ENCODE results near the gene ATP6V1E1. TPM values are rescaled to one million over a fixed set of nuclear protein-coding genes. Genes with fewer than 3 reads are reported as not detected.
"Not testable (repeated sequence)": the region's sequence is repeated elsewhere in the genome, so short reads cannot be mapped to it uniquely, and the experiment has no call there.

The ATP6V1E1 gene
- total RNA-seq, 1 experiment from 2014 or later: 91.6 TPM

DNA sequence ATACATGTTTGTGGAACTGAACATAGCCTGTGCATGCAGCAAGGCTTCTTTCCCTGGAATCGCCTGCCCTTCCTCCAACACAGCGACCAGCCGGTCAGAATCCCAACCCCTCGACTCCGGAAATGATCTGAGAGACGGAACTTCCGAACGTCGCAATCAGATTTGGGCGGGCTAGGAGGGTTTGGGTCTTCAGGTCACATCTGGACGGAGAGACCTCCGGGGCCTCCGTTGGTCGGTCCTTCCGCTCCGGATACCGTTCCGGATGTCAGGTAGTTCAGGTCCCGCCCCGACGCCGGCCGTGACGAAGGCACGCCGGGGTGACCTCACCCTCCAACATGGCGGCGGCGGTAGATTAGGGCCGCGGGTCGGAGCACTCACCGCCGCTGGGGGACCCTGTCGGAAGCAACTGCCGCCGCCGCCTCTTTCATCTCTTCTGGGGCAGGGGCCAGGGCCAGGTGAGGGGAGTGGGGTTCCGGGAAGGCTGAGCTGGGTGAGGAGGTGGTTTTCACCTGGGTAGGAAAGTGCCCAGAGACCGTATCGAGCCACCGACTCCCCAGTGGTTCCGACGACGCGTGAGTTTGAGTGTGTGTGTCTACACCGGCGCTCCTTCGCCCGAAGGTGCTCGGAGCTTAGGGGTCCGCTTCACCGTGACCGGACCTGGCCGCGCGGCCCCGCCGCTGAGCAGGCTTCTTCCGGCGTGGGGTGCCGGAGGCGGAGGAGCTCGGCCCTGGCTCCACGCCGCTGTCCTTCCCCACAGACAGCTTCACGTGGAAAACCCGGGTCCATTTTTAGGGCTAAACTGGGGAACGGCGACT, 10.1 kb upstream of the ATP6V1E1 start, which contains the start of gene BCL2L13:
TSS of gene BCL2L13 (plus strand) at position 326 of the 815 bp plus-strand sequence. CDS start 16,955 bp downstream, outside the sequence.
- Histone ChIP-seq H2AFZ (ENCODE audit: low read length) (peak within 1 kb of the TSS; percentile 56; the same call in 1 of the 2 replicates), H3K27ac (ENCODE audit: low read length) (peak within 1 kb of the TSS; percentile 86), H3K4me2 (ENCODE audit: low read depth, low read length, poor library complexity, severe bottlenecking) (peak within 1 kb of the TSS; percentile 91), H4K20me1 (ENCODE audit: insufficient read depth, low read depth, low read length) (no peaks in the 10 kb centered on the region), H3K79me2 (ENCODE audit: low read length) (peaks cover 48% of the 10 kb centered on the region), H3K36me3 (ENCODE audit: insufficient read depth, low read length) (peaks cover 12% of the 10 kb centered on the region), H3K9me3 (ENCODE audit: low read length) (no peaks in the 10 kb centered on the region), H3K9me2 (replicated peaks; ENCODE audit: insufficient read depth, low read length) (no peaks in the 10 kb centered on the region), H3K27me3 (ENCODE audit: low read length) (no peaks in the 10 kb centered on the region), H3K4me1 (ENCODE audit: low read length) (peaks cover 15% of the 10 kb centered on the region), H3K9ac (ENCODE audit: low read length) (peak within 1 kb of the TSS; percentile 93), H3K4me3 (ENCODE audit: low read length) (peak within 1 kb of the TSS; percentile 94)
- peak; percentile 98 for DNase-seq

DNA sequence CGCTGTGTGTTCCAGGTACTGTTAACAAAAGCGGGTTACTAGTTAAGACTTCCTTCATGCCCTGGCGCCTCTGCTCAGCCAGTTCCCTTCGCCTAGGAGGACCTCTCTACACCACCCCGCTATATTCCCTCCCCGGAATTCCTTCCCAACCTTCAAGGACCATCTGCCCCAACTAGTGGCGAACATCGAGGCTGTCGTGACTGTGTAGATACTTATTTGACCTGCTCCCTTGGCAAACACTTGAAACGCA, 9.6 kb upstream of the ATP6V1E1 start:
- Histone ChIP-seq H3K79me2 (ENCODE audit: low read length) (peaks cover 46% of the 10 kb centered on the region), H3K4me2 (ENCODE audit: low read depth, low read length, poor library complexity, severe bottlenecking) (peak overlapping the region; percentile 91)
- DNase-seq: peak; percentile 72

DNA sequence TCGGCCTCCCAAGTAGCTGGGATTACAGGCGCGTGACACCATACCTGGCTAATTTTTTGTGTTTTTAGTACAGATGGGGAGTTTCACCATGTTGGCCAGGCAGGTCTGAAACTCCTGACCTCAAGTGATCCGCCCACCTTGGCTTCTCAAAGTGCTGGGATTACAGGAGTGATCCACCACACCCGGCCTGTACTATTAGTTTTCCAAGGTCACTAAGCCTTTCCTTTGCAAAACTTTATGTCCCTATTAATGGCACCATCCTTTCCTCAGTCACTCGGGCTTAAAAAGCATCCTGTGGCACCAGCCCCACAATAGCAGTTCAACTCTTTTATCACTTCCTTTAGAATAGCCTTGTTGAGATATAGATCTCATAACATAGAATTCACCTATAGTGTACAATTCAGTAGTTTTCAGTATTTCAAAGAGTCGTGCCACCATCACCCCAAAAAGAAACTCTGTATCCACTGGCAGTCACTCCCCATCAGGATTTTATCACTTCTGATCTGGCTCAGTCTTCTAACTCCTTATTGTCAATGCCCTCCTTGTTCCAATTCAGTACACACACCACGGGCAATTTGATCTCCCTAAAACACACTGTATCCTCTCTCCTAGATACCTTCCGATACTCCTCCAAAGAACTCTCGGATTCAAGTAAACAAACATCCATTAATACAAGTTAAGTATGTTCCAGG, 9.1 kb upstream of the ATP6V1E1 start:
- DNase-seq: no peak
- H4K20me1 ChIP-seq (ENCODE audit: insufficient read depth, low read depth, low read length): no peaks in the 10 kb centered on the region
- H3K4me2 ChIP-seq (ENCODE audit: low read depth, low read length, poor library complexity, severe bottlenecking): peak overlapping the region; percentile 91
- H3K9me3 ChIP-seq (ENCODE audit: low read length): no peaks in the 10 kb centered on the region
- peak overlapping the region; percentile 93 for H3K9ac ChIP-seq (ENCODE audit: low read length)
- H3K27ac ChIP-seq (ENCODE audit: low read length): peak overlapping the region; percentile 86
- peaks cover 12% of the 10 kb centered on the region for H3K36me3 ChIP-seq (ENCODE audit: insufficient read depth, low read length)
- H2AFZ ChIP-seq (ENCODE audit: low read length): 0 out of 2 replicates have a peak overlapping the region, but pooled peaks have one; percentile 56
- peaks cover 15% of the 10 kb centered on the region for H3K4me1 ChIP-seq (ENCODE audit: low read length)
- H3K4me3 ChIP-seq (ENCODE audit: low read length): peak overlapping the region; percentile 94
- no peaks in the 10 kb centered on the region for H3K27me3 ChIP-seq (ENCODE audit: low read length)
- peaks cover 42% of the 10 kb centered on the region for H3K79me2 ChIP-seq (ENCODE audit: low read length)
- H3K9me2 ChIP-seq (replicated peaks; ENCODE audit: insufficient read depth, low read length): no peaks in the 10 kb centered on the region

More for the DNA sequence above, 9.6 kb upstream of the ATP6V1E1 start:
- Histone ChIP-seq H3K4me3 (ENCODE audit: low read length) (peak overlapping the region; percentile 94), H3K9ac (ENCODE audit: low read length) (peak overlapping the region; percentile 93), H3K9me2 (replicated peaks; ENCODE audit: insufficient read depth, low read length) (no peaks in the 10 kb centered on the region), H4K20me1 (ENCODE audit: insufficient read depth, low read depth, low read length) (no peaks in the 10 kb centered on the region), H3K9me3 (ENCODE audit: low read length) (no peaks in the 10 kb centered on the region), H3K27me3 (ENCODE audit: low read length) (no peaks in the 10 kb centered on the region), H2AFZ (ENCODE audit: low read length) (peak overlapping the region; percentile 56; the same call in 1 of the 2 replicates), H3K4me1 (ENCODE audit: low read length) (peaks cover 15% of the 10 kb centered on the region), H3K27ac (ENCODE audit: low read length) (peak overlapping the region; percentile 86), H3K36me3 (ENCODE audit: insufficient read depth, low read length) (peaks cover 12% of the 10 kb centered on the region)

DNA sequence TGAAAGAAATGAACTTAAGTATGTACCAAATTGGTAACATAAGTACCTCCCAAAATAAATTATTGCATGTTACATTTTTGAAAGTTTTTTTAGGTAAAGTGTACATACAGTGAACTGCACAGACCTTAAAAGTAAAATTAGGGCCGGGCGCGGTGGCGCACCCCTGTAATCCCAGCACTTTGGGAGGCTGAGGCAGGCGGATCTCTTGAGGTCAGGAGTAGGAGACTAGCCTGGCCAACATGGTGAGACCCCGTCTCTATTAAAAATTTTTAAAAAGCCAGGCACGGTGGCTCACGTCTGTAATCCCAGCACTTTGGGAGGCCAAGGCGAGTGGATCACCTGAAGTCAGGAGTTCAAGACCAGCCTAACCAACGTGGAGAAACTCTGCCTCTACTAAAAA, 8.3 kb upstream of the ATP6V1E1 start:
- Histone ChIP-seq H3K79me2 (ENCODE audit: low read length) (peaks cover 36% of the 10 kb centered on the region), H3K36me3 (ENCODE audit: insufficient read depth, low read length) (peaks cover 12% of the 10 kb centered on the region), H3K4me1 (ENCODE audit: low read length) (peaks cover 15% of the 10 kb centered on the region)
- not testable (repeated sequence) for H3K4me3 ChIP-seq (ENCODE audit: low read length); H2AFZ ChIP-seq (ENCODE audit: low read length); H3K27ac ChIP-seq (ENCODE audit: low read length); H3K9me3 ChIP-seq (ENCODE audit: low read length); H3K27me3 ChIP-seq (ENCODE audit: low read length); H3K4me2 ChIP-seq (ENCODE audit: low read depth, low read length, poor library complexity, severe bottlenecking); DNase-seq; H3K9me2 ChIP-seq (replicated peaks; ENCODE audit: insufficient read depth, low read length); H3K9ac ChIP-seq (ENCODE audit: low read length); H4K20me1 ChIP-seq (ENCODE audit: insufficient read depth, low read depth, low read length)

DNA sequence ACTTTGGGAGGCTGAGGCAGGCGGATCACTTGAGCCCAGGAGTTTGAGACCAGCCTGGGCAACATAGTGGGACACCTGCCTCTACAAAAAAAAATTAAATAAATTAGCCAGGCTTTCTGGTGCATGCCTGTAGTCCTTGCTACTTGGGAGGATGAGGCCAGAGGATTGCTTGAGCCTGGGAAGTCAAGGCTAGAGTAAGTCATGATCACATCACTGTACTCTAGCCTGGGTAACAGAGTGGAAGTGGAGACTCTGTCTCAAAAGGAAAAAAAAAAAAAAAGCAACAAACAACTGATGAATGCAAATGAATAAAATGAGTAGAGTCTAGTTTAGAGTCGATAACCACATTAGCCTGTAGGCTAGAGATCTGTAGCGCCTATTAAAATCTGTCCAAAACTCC, 6.1 kb upstream of the ATP6V1E1 start:
- H3K4me1 ChIP-seq (ENCODE audit: low read length): peaks cover 10% of the 10 kb centered on the region
- no peaks in the 10 kb centered on the region for H4K20me1 ChIP-seq (ENCODE audit: insufficient read depth, low read depth, low read length)
- no peaks in the 10 kb centered on the region for H3K9me3 ChIP-seq (ENCODE audit: low read length)
- H3K27me3 ChIP-seq (ENCODE audit: low read length): no peaks in the 10 kb centered on the region
- no peaks in the 10 kb centered on the region for H3K9me2 ChIP-seq (replicated peaks; ENCODE audit: insufficient read depth, low read length)
- H3K36me3 ChIP-seq (ENCODE audit: insufficient read depth, low read length): no peaks in the 10 kb centered on the region
- H3K79me2 ChIP-seq (ENCODE audit: low read length): peaks cover 23% of the 10 kb centered on the region
- no peak overlapping the region for H3K4me3 ChIP-seq (ENCODE audit: low read length)
- no peak overlapping the region for H2AFZ ChIP-seq (ENCODE audit: low read length)
- DNase-seq: no peak
- no peak overlapping the region for H3K27ac ChIP-seq (ENCODE audit: low read length)
- no peak overlapping the region for H3K9ac ChIP-seq (ENCODE audit: low read length)
- no peak overlapping the region for H3K4me2 ChIP-seq (ENCODE audit: low read depth, low read length, poor library complexity, severe bottlenecking)

DNA sequence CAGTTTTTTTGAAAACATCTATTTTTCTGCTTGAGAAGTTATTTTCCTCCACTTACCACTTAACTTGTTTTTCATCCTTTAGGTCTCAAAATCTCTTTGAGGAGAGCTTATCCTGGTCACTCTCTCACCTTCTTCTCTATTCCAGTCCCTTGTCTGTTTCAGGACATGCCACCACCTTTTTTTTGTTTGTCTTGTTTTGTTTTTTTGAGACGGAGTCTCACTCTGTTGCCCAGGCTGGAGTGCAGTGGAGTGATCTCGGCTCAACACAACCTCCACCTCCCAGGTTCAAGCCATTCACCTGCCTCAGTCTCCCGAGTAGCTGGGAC, 5.4 kb upstream of the ATP6V1E1 start:
- Histone ChIP-seq H2AFZ (ENCODE audit: low read length) (no peak overlapping the region), H3K4me3 (ENCODE audit: low read length) (no peak overlapping the region), H3K27ac (ENCODE audit: low read length) (no peak overlapping the region)

DNA sequence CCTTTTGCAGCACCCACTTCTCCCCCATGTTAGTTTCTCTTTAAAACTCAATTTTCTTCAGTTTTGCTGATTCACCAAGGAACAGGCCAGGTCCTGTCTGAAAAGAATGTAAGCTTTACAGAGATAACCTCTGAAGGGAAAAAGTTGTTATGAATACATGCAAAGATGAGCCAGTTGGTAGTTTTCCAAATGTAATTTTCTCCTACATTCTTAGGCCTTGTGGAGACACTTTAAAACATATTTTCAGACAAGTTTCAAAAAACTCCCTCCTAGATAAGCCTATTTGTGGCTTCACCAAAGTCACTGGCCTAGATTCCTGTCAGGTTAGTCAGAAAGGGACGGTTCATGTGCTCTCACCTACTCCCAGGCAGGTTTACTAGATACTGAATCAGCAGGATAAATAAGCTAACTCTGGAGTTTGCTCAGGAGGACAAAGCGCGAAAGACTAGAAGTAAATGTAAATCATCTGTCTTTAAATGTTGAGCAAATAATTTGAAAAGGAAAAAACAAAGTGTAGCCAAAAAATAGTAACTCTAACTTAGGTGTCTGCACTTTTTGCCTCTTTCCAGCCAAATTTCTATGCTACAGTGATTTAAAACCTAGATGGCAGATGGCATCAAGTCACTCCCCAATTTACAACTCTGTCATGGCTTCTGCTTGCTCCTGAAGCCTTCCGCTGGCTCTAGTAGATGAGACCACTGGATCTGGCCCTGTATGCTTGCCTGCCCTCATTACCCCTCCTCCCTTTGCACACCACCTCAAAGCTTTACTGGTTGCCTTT, 4.9 kb upstream of the ATP6V1E1 start:
- Histone ChIP-seq H3K9ac (ENCODE audit: low read length) (no peak overlapping the region), H3K4me1 (ENCODE audit: low read length) (peaks cover 15% of the 10 kb centered on the region), H3K36me3 (ENCODE audit: insufficient read depth, low read length) (no peaks in the 10 kb centered on the region), H3K27me3 (ENCODE audit: low read length) (no peaks in the 10 kb centered on the region), H3K4me3 (ENCODE audit: low read length) (no peak overlapping the region), H3K4me2 (ENCODE audit: low read depth, low read length, poor library complexity, severe bottlenecking) (no peak overlapping the region), H3K9me2 (replicated peaks; ENCODE audit: insufficient read depth, low read length) (no peaks in the 10 kb centered on the region), H3K27ac (ENCODE audit: low read length) (peak overlapping the region; percentile 22; the same call in 1 of the 2 replicates), H3K79me2 (ENCODE audit: low read length) (peaks cover 25% of the 10 kb centered on the region), H3K9me3 (ENCODE audit: low read length) (no peaks in the 10 kb centered on the region), H4K20me1 (ENCODE audit: insufficient read depth, low read depth, low read length) (peaks cover under 1% of the 10 kb centered on the region; the same call in 1 of the 2 replicates), H2AFZ (ENCODE audit: low read length) (no peak overlapping the region)
- DNase-seq: no peak

More for the DNA sequence above, 5.4 kb upstream of the ATP6V1E1 start:
- Histone ChIP-seq H3K9me3 (ENCODE audit: low read length) (no peaks in the 10 kb centered on the region), H3K27me3 (ENCODE audit: low read length) (no peaks in the 10 kb centered on the region), H3K36me3 (ENCODE audit: insufficient read depth, low read length) (no peaks in the 10 kb centered on the region), H3K9ac (ENCODE audit: low read length) (no peak overlapping the region), H3K4me1 (ENCODE audit: low read length) (peaks cover 15% of the 10 kb centered on the region), H3K79me2 (ENCODE audit: low read length) (peaks cover 23% of the 10 kb centered on the region), H3K4me2 (ENCODE audit: low read depth, low read length, poor library complexity, severe bottlenecking) (no peak overlapping the region), H3K9me2 (replicated peaks; ENCODE audit: insufficient read depth, low read length) (no peaks in the 10 kb centered on the region), H4K20me1 (ENCODE audit: insufficient read depth, low read depth, low read length) (no peaks in the 10 kb centered on the region)
- DNase-seq: no peak

All from Karpas-422 (cell line).